ENCODE data around the gene STX2. TPM values are rescaled to one million over a fixed set of nuclear protein-coding genes. Genes with fewer than 3 reads are reported as not detected.

The STX2 gene
- polyA plus RNA-seq, 2 of the 4 experiments (the other 2 are of a cell fraction): 26.8 to 51.3 TPM

- 14% methylated on average over 10 of the region's 10 CpGs for WGBS (ENCODE audit: missing lambda C conversion rate)
- Histone ChIP-seq H3K4me1 (no peaks in the 10 kb centered on the region), H3K4me3 (no peak overlapping the region), H3K9me3 (no peaks in the 10 kb centered on the region), H3K4me2 (no peak overlapping the region), H3K27ac (no peak overlapping the region)
- TF ChIP-seq E2F6 (IDR thresholded peaks at IDR 0.05; ENCODE audit: borderline replicate concordance, low read depth) (no peak), CHD4 (IDR thresholded peaks at IDR 0.05; ENCODE audit: borderline replicate concordance) (no peak), BHLHE40 (IDR thresholded peaks at IDR 0.05; ENCODE audit: low read depth, low read length) (no peak), KDM5A (IDR thresholded peaks at IDR 0.05) (no peak), CTCF (IDR thresholded peaks at IDR 0.05) (no peak), MAFK (IDR thresholded peaks at IDR 0.05; ENCODE audit: partially characterized antibody) (no peak), EP300 (IDR thresholded peaks at IDR 0.05) (no peak), ZC3H11A (IDR thresholded peaks at IDR 0.05) (no peak), HOXB5 (CRISPR knock-in tag; IDR thresholded peaks at IDR 0.05) (no peak)
- ATAC-seq (no peak), DNase-seq (ENCODE audit: low read depth in 1 of 2, low spot score in 1 of 2) (no peak), FAIRE-seq (no peak)
- CTCF ChIA-PET: interaction anchor here (0.6 to 7.9 kb wide), 36 partner anchors 8 to 723 kb away, joined by 3 to 46 read pairs (median 4); partner anchors contain the start of gene RIMBP2
- POLR2A ChIA-PET: no interaction called here
These were observed 90.3 kb downstream of the STX2 start for GRCh38 chr12:130748786-130749185.

GRCh38 chr12:130747867-130748740 lies 90.9 kb downstream of the STX2 start:
- CTCF ChIA-PET: interaction anchor here (0.6 to 7.9 kb wide), 40 partner anchors 9 to 1048 kb away, joined by 3 to 46 read pairs (median 4); partner anchors contain the start of gene RIMBP2
- POLR2A ChIA-PET: no interaction called here
- no peak overlapping the region for H3K27ac ChIP-seq
- no peak overlapping the region for H3K4me2 ChIP-seq
- H3K4me3 ChIP-seq: no peak overlapping the region
- ATAC-seq (peak; percentile 93 to 98), FAIRE-seq (peak; percentile 7), DNase-seq (ENCODE audit: low read depth in 1 of 2, low spot score in 1 of 2) (peak; percentile 58 to 66)
- no peaks in the 10 kb centered on the region for H3K9me3 ChIP-seq
- H3K4me1 ChIP-seq: no peaks in the 10 kb centered on the region
- 6% methylated on average over 13 of the region's 13 CpGs for WGBS (ENCODE audit: missing lambda C conversion rate)
- TF ChIP-seq GATA3 (IDR thresholded peaks at IDR 0.05; ENCODE audit: borderline replicate concordance) (no peak), HOXB13 (CRISPR knock-in tag; IDR thresholded peaks at IDR 0.05; ENCODE audit: low read depth) (no peak), FOSB (CRISPR knock-in tag; IDR thresholded peaks at IDR 0.05) (no peak), MYC (IDR thresholded peaks at IDR 0.05; ENCODE audit: borderline replicate concordance, low read length) (no peak), HOXA7 (CRISPR knock-in tag; IDR thresholded peaks at IDR 0.05) (no peak), CBX2 (IDR thresholded peaks at IDR 0.05; ENCODE audit: borderline replicate concordance, low read depth) (no peak), NPAS2 (CRISPR knock-in tag; IDR thresholded peaks at IDR 0.05; ENCODE audit: borderline replicate concordance) (no peak), MAFK (IDR thresholded peaks at IDR 0.05; ENCODE audit: partially characterized antibody) (no peak), ZC3H11A (IDR thresholded peaks at IDR 0.05) (no peak), JUN (IDR thresholded peaks at IDR 0.05) (no peak), FOSL2 (IDR thresholded peaks at IDR 0.05) (no peak), FOSL2 (CRISPR knock-in tag; IDR thresholded peaks at IDR 0.05) (no peak), MAX (IDR thresholded peaks at IDR 0.05) (0 out of 2 replicates have a peak, but pooled peaks have one; percentile 15), JUNB (IDR thresholded peaks at IDR 0.05) (no peak), REST (IDR thresholded peaks at IDR 0.05) (no peak), CEBPB (IDR thresholded peaks at IDR 0.05) (no peak), POLR2AphosphoS2 (conservative IDR thresholded peaks at IDR 0.05; ENCODE audit: low read length) (no peak), ZFP36 (IDR thresholded peaks at IDR 0.05; ENCODE audit: borderline replicate concordance, partially characterized antibody) (no peak), ESRRA (IDR thresholded peaks at IDR 0.05; ENCODE audit: borderline replicate concordance, low read length) (no peak), RFX5 (IDR thresholded peaks at IDR 0.05) (no peak), CTCF (IDR thresholded peaks at IDR 0.05) (peak; percentile 85), SMC3 (IDR thresholded peaks at IDR 0.05) (peak; percentile 74), CHD2 (IDR thresholded peaks at IDR 0.05; ENCODE audit: low read length, partially characterized antibody) (no peak)

Data from A549 (cell line).